ENCODE data around the gene LRRC7.
A peak's percentile ranks its signal among the peaks of the same experiment; 100 is the strongest.
"Not testable (repeated sequence)": the region's sequence is repeated elsewhere in the genome, so short reads cannot be mapped to it uniquely, and the experiment has no call there.

Gene LRRC7

DNA sequence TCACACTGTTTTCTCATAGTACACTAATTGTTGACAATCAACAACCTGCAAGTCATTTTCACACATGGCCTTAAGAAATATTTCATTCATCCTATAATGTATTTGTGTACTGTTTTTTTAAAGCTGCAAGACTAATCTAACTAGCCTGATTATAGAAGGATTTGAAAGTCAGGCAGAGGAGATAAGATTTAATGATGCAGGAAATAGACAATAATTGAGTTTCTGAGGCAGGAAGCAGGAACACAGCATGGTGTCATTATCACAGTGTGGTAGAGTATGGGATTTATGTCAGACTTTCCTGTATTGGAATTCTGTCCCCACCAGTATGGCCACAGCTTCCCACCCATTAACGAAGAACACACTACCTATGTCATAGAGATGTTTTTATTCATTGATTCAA lies 138.8 kb downstream of the LRRC7 start:
- TF ChIP-seq, protein P1, sequence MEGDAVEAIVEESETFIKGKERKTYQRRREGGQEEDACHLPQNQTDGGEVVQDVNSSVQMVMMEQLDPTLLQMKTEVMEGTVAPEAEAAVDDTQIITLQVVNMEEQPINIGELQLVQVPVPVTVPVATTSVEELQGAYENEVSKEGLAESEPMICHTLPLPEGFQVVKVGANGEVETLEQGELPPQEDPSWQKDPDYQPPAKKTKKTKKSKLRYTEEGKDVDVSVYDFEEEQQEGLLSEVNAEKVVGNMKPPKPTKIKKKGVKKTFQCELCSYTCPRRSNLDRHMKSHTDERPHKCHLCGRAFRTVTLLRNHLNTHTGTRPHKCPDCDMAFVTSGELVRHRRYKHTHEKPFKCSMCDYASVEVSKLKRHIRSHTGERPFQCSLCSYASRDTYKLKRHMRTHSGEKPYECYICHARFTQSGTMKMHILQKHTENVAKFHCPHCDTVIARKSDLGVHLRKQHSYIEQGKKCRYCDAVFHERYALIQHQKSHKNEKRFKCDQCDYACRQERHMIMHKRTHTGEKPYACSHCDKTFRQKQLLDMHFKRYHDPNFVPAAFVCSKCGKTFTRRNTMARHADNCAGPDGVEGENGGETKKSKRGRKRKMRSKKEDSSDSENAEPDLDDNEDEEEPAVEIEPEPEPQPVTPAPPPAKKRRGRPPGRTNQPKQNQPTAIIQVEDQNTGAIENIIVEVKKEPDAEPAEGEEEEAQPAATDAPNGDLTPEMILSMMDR (conservative IDR thresholded peaks at IDR 0.05; ENCODE audit: low read depth, low read length): no peak
- no peak for DNase-seq (ENCODE audit: low read depth)
- H3K4me3 ChIP-seq (ENCODE audit: low read depth, low read length): no peak overlapping the region

DNA sequence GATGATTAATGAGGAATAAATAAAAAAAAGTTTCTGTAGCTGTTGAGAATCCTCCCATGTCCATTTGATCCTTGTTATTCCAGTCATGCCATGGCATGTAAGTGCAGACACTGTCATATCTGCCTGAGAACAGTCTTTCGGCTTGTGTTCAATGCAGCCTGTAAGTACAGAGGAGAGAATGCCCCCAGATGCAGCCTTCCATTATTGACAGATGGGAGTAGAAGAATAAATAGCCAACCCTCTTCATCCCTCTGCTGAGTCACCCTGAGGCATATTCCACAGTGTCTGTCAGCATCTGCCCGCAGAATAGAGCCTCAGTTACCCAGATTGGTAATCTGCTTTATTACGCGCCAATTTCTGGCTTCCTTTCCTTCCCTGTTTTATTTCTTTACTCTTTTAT lies 139.4 kb downstream of the LRRC7 start:
- no peak overlapping the region for H3K4me3 ChIP-seq (ENCODE audit: low read depth, low read length)
- DNase-seq (ENCODE audit: low read depth): no peak
- TF ChIP-seq, protein P1 (conservative IDR thresholded peaks at IDR 0.05; ENCODE audit: low read depth, low read length): no peak

DNA sequence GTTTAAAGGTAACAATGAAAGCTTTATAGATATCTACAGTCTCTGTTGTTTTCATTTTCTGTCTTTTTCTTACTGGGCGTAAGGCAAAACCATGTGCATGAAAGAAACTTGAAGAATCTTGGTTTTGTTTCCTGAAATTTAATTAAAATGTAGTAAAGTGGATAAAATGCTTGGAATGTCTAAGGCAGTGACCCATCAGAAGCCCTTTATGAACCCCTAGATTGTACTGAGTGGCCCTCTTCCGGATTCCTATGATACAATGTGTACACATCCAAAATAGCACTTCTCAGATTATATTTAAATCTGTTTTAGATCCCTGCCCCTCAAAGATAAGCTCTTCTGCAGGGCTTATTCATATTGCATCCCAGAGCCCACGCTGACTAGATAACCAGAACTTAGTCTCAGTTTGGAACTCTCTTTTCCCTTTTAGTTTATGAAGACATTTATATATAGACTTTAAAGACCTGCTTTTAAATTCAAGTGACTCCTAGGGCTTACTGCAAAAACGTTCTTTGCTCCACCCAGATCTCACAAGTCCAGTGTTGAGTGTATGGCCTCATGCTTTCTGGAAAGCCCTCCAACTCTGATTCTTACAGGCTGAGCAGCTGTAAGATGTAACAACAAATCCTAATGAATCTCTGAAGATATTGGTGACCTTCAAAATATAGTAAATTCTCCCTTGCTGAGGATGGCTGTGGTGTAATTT lies 142.9 kb downstream of the LRRC7 start:
- TF ChIP-seq, protein P1 (conservative IDR thresholded peaks at IDR 0.05; ENCODE audit: low read depth, low read length): no peak
- no peak overlapping the region for H3K4me3 ChIP-seq (ENCODE audit: low read depth, low read length)
- DNase-seq (ENCODE audit: low read depth): peak; percentile 16

DNA sequence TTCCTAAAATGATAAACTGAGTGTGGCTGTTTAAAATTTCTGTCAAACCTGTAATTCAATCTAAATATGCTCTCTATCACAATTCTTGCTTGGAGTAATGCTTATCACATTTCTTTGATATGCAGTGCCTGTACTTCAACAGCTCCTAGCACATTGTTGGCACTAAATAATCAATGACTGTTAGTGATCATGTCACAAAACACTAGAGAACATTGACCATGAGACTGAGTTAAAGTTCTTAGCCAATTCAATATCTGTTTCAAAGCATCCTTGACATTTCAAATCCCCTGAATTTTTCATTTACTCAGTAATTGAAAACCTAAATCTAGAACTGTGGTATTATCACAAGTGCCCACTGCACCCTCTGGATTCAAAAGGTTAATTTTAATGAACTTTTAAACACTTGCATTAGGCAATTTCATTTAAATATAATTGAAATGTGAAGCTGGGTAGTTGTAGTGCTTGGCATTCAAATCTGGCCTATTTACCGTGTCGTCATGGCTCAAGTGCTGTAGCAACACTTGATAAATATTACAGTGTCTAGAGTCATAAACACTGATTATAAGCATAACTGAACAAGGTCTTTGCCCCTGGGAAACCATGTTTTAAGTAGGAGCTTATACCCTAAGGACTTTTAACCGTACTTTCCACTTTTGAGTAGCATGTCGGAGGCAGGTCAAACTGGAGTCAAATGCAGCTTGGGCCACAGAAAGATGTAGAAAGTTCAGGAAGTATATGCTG lies 143.6 kb downstream of the LRRC7 start:
- H3K4me3 ChIP-seq (ENCODE audit: low read depth, low read length): no peak overlapping the region
- peak; percentile 4 for DNase-seq (ENCODE audit: low read depth)
- TF ChIP-seq, protein P1 (conservative IDR thresholded peaks at IDR 0.05; ENCODE audit: low read depth, low read length): no peak

DNA sequence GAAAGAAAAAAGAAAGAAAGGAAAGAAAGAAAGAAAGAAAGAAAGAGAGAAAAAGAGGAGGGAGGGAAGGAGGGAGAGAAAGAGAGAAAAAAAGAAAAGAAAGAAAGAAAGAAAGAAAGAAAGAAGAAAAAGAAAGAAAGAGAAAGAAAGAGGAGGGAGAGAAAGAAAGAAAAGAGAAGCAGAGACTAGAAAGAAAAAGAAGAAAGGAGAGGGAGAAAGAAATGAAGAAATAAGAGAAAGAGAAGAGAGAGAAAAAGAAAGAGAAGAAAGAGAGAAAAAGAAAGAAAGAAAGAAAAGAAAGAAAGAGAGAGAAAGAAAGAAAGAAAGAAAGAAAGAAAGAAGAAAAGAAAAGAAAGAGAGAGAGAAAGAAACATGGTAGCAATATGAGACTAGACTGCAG lies 150.1 kb downstream of the LRRC7 start:
- DNase-seq (ENCODE audit: low read depth): not testable (repeated sequence)

DNA sequence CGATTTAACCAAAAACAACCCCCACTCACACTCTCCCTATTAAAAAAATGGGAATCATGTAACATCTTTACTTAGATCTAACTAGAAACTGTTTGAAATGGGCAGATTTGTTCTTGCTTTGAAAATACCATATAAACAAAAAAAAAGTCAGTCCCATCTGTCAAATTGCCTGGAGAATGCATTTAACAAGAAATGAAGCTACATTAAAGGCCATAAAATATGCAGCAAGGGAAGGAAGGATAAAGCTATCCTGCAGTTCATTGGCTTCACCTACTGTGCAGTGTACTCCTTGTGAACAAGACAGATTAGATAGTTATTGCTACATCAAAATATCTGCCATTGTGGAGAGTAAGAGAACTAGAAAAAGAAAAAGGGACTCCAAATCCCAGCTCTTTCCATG lies 160.5 kb downstream of the LRRC7 start:
- TF ChIP-seq, protein P1 (conservative IDR thresholded peaks at IDR 0.05; ENCODE audit: low read depth, low read length): no peak
- no peak overlapping the region for H3K4me3 ChIP-seq (ENCODE audit: low read depth, low read length)
- no peak for DNase-seq (ENCODE audit: low read depth)

More for the DNA sequence above, 150.1 kb downstream of the LRRC7 start:
- H3K4me3 ChIP-seq (ENCODE audit: low read depth, low read length): not testable (repeated sequence)

DNA sequence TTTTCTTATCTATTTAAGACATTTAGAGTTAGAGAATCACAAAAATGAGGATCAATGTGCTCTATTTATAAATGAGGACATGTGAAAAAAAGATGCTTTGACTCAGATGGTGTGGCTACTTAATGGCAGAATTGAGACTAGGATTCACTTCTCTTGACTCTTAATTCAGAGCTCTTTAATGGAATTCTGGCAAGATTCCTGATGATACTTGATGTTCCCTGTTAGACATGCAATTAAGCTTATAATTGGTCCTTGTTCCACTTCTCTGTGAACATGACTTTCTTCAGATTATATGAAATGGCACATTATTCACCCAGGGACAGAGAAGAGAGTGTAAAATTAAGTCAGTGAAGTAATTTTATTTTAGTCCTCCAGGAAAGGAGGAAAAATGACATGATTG lies 165.3 kb downstream of the LRRC7 start:
- H3K4me3 ChIP-seq (ENCODE audit: low read depth, low read length): no peak overlapping the region
- TF ChIP-seq, protein P1 (conservative IDR thresholded peaks at IDR 0.05; ENCODE audit: low read depth, low read length): no peak
- DNase-seq (ENCODE audit: low read depth): no peak

All from choroid plexus epithelial cell (primary cell).